Endothelial cell of umbilical vein (primary cell): Measurements from ENCODE around the gene COL18A1. TPM values are rescaled to one million over a fixed set of nuclear protein-coding genes. Genes with fewer than 3 reads are reported as not detected.

ENCODE experiments used
- BruUV-seq: library from RNA; stranded (reverse); fragments of 400-500 nt; replicated peaks from 2 replicates; lab custom pipeline; 2021; lab: Mats Ljungman, UMichigan
- CTCF ChIA-PET: fragments of 300-600, 350-600 bp; sonication (Branson Sonifier 250); formaldehyde crosslinking; loops from one replicate; lab custom pipeline; 2021; ENCODE audit warnings: antibody characterized with exemption, inconsistent platforms; lab: Charles Lee
- POLR2A ChIA-PET: fragments of 300-600, 350-600 bp; sonication (Branson Sonifier 250); formaldehyde crosslinking; loops from one replicate; lab custom pipeline; 2021; ENCODE audit warnings: antibody characterized with exemption, inconsistent platforms; lab: Charles Lee
- DNase-seq: peaks from one replicate; pipeline ENCODE4 v3.0.0-alpha.2; 2011; ENCODE audit warnings: low read depth, low spot score
- FAIRE-seq: peaks from 2 replicates; lab custom pipeline; 2011; peaks lifted over from hg19 to GRCh38; lab: Jason Lieb, UNC
- H2AFZ ChIP-seq: 2 replicates; pipeline ENCODE4 v1.6.0; 2012; ENCODE audit warnings: low read depth, low read length, control low read depth, inconsistent platforms
- H3K27ac ChIP-seq: 2 replicates; pipeline ENCODE4 v1.5.1; 2011; ENCODE audit warnings: low read depth, mild to moderate bottlenecking, control low read depth, low read length, moderate library complexity; ENCODE audit not compliant: insufficient read depth
- H3K27me3 ChIP-seq, 2 experiments: 2 replicates each; pipeline versions ENCODE4 v1.6.0 to v1.6.1; 2011; ENCODE audit warnings: low read length in 2 of 2, mixed read lengths in 1 of 2; ENCODE audit not compliant: control insufficient read depth in 2 of 2, insufficient read depth in 2 of 2
- H3K36me3 ChIP-seq, 2 experiments: 2 replicates in 1 of 2; 3 replicates in 1 of 2; pipeline ENCODE4 v1.5.1; 2011; ENCODE audit warnings: low read length in 2 of 2, mild to moderate bottlenecking in 1 of 2, moderate library complexity in 1 of 2; ENCODE audit not compliant: control insufficient read depth in 2 of 2, insufficient read depth in 2 of 2; ENCODE audit errors: extremely low read depth in 1 of 2
- H3K4me1 ChIP-seq: 3 replicates; pipeline ENCODE4 v1.5.1; 2011; ENCODE audit warnings: mild to moderate bottlenecking, low read length; ENCODE audit not compliant: control insufficient read depth, insufficient read depth; ENCODE audit errors: extremely low read depth
- H3K4me2 ChIP-seq: 2 replicates; pipeline ENCODE4 v1.6.1; 2011; ENCODE audit warnings: low read length, control low read depth, mixed read lengths; ENCODE audit not compliant: insufficient read depth
- H3K4me3 ChIP-seq, 3 experiments: fragments of 200-600 bp in 1 of 3; sonication (generic), shearing (Covaris generic) in 1 of 3; replicated peaks in 1 of 3; 2 replicates each; pipeline ENCODE4 v1.5.1; 2011 to 2016; ENCODE audit warnings: control low read depth in 3 of 3, low read length in 3 of 3, mild to moderate bottlenecking in 2 of 3, inconsistent platforms in 1 of 3, low read depth in 1 of 3, moderate library complexity in 1 of 3; ENCODE audit not compliant: insufficient read depth in 1 of 3
- H3K79me2 ChIP-seq: 2 replicates; pipeline ENCODE4 v1.6.0; 2012; ENCODE audit warnings: low read length, inconsistent platforms; ENCODE audit not compliant: control insufficient read depth, insufficient read depth
- H3K9ac ChIP-seq: replicated peaks from 2 replicates; pipeline ENCODE3; 2011; ENCODE audit warnings: low read length, control low read depth; ENCODE audit not compliant: insufficient read depth; ENCODE audit errors: extremely low read depth
- H3K9me1 ChIP-seq: replicated peaks from 3 replicates; pipeline ENCODE4 v1.6.0; 2011; ENCODE audit warnings: mild to moderate bottlenecking, low read length; ENCODE audit not compliant: control insufficient read depth, insufficient read depth; ENCODE audit errors: extremely low read depth
- H3K9me3 ChIP-seq: replicated peaks from 2 replicates; pipeline ENCODE4 v1.5.1; 2012; ENCODE audit warnings: low read length, inconsistent platforms; ENCODE audit not compliant: control insufficient read depth, insufficient read depth
- H4K20me1 ChIP-seq: replicated peaks from 2 replicates; pipeline ENCODE3; 2011; ENCODE audit warnings: mild to moderate bottlenecking, low read length; ENCODE audit not compliant: control insufficient read depth, insufficient read depth; ENCODE audit errors: extremely low read depth
- EZH2 ChIP-seq: IDR thresholded peaks from 2 replicates; pipeline ENCODE4 v1.6.1; 2012; ENCODE audit warnings: borderline replicate concordance, low read depth, mild to moderate bottlenecking, moderate library complexity, low read length, inconsistent platforms; ENCODE audit not compliant: severe bottlenecking
- FOS ChIP-seq: IDR thresholded peaks from 2 replicates; pipeline ENCODE4 v1.6.1; 2011; ENCODE audit warnings: mild to moderate bottlenecking, low read length, moderate library complexity, borderline replicate concordance; ENCODE audit not compliant: insufficient read depth
- GATA2 ChIP-seq: IDR thresholded peaks from 2 replicates; pipeline ENCODE4 v1.7.0; 2011; ENCODE audit warnings: low read depth, mild to moderate bottlenecking, moderate library complexity, mixed read lengths, low read length; ENCODE audit not compliant: insufficient read length, insufficient read depth
- JUN ChIP-seq: IDR thresholded peaks from 2 replicates; pipeline ENCODE4 v1.6.1; 2011; ENCODE audit warnings: borderline replicate concordance, low read depth; ENCODE audit not compliant: insufficient read length, insufficient read depth
- MAX ChIP-seq: IDR thresholded peaks from 2 replicates; pipeline ENCODE4 v1.6.1; 2011; ENCODE audit not compliant: insufficient read depth, insufficient read length
- MYC ChIP-seq: IDR thresholded peaks from one replicate; pipeline ENCODE4 v1.6.1; 2011; ENCODE audit warnings: mild to moderate bottlenecking, low read depth, low read length
- POLR2A ChIP-seq: IDR thresholded peaks from 2 replicates; pipeline ENCODE4 v1.6.1; 2012; ENCODE audit warnings: low read depth, mild to moderate bottlenecking, control low read depth, low read length
- POLR2AphosphoS5 ChIP-seq: IDR thresholded peaks from 2 replicates; pipeline ENCODE4 v1.6.1; 2012; ENCODE audit warnings: low read depth, mild to moderate bottlenecking, control low read depth, low read length, moderate library complexity; ENCODE audit not compliant: insufficient read depth
- dilution Hi-C: fragments of 300-500 bp; cut with MboI; formaldehyde crosslinking; loops from one replicate; pipeline ENCODE4 v1.15.0; 2019; ENCODE audit warnings: low sequenced_read_pairs; ENCODE audit not compliant: extremely low pct_ligation_motif_present
- intact Hi-C: fragments of 100-400 bp; cut with micrococcal nuclease; formaldehyde crosslinking; loops from one replicate; pipeline ENCODE4 v1.10.0; 2022
- polyA plus RNA-seq, 4 experiments: library from polyadenylated mRNA; depleted of rRNA in 3 of 4; stranded (reverse) in 3 of 4; unstranded in 1 of 4; fragments of >200 nt; gene quantifications; 2 replicates each; pipeline versions ENCODE4 v1.2.1 to v1.2.3, GENCODE V29; 2011 to 2012; ENCODE audit warnings: missing spikeins in 1 of 4
- total RNA-seq: library from RNA; stranded (reverse); gene quantifications from 2 replicates; pipeline ENCODE4 v1.2.3, GENCODE V29; 2021
- TF ChIP-seq, protein P1 (sequence below), 2 donors: IDR thresholded peaks; 1 replicate in 1 of 2; 2 replicates in 1 of 2; pipeline ENCODE4 v1.5.1; 2011; ENCODE audit warnings: low read length in 2 of 2, mild to moderate bottlenecking in 2 of 2, moderate library complexity in 2 of 2, control low read depth in 1 of 2, inconsistent platforms in 1 of 2, low read depth in 1 of 2; ENCODE audit not compliant: insufficient read depth in 1 of 2; ENCODE audit errors: extremely low read depth in 1 of 2

COL18A1 gene
- total and polyA plus RNA-seq, 2 donors (not counting 3 experiments of a cell fraction or from before 2014, with no cell fraction given) = 198 to 252 TPM

- FAIRE-seq (no peak), DNase-seq (no peak)
- peaks cover 24% of the 10 kb centered on the region for H3K79me2 ChIP-seq
- dilution Hi-C loops = no loop called here
- no peak overlapping the region for H3K4me2 ChIP-seq
- peak overlapping the region; percentile 2 for H3K9ac ChIP-seq
- peaks cover 6 to 17% of the 10 kb centered on the region in 2 experiments for H3K36me3 ChIP-seq
- peaks cover 22% of the 10 kb centered on the region for H3K4me1 ChIP-seq
- peak overlapping the region; percentile 79 for H3K27ac ChIP-seq
- intact Hi-C loops = loop anchor here (1.0 to 10.0 kb wide), 3 partner anchors 63 to 177 kb away; no protein-coding TSS in a partner anchor
- POLR2A ChIA-PET = no interaction called here
- H4K20me1 ChIP-seq = no peaks in the 10 kb centered on the region
- H3K4me3 ChIP-seq = no peak overlapping the region
- H3K27me3 ChIP-seq = no peaks in the 10 kb centered on the region
- CTCF ChIA-PET = interaction anchor here (0.9 to 1.7 kb wide), 10 partner anchors 9 to 331 kb away, joined by 3 to 9 read pairs (median 4); no protein-coding TSS in a partner anchor
- no TSS peak for BruUV-seq
- no peak for TF ChIP-seq MYC
- no peak for TF ChIP-seq EZH2
- TF ChIP-seq, protein P1, sequence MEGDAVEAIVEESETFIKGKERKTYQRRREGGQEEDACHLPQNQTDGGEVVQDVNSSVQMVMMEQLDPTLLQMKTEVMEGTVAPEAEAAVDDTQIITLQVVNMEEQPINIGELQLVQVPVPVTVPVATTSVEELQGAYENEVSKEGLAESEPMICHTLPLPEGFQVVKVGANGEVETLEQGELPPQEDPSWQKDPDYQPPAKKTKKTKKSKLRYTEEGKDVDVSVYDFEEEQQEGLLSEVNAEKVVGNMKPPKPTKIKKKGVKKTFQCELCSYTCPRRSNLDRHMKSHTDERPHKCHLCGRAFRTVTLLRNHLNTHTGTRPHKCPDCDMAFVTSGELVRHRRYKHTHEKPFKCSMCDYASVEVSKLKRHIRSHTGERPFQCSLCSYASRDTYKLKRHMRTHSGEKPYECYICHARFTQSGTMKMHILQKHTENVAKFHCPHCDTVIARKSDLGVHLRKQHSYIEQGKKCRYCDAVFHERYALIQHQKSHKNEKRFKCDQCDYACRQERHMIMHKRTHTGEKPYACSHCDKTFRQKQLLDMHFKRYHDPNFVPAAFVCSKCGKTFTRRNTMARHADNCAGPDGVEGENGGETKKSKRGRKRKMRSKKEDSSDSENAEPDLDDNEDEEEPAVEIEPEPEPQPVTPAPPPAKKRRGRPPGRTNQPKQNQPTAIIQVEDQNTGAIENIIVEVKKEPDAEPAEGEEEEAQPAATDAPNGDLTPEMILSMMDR (IDR thresholded peaks at IDR 0.05; ENCODE audit: extremely low read depth in 1 of 2, insufficient read depth in 1 of 2, low read depth in 1 of 2, low read length in 2 of 2) = no peak
- TF ChIP-seq GATA2 = no peak
- TF ChIP-seq POLR2A = no peak
- no peak for TF ChIP-seq POLR2AphosphoS5
- no peak for TF ChIP-seq FOS
- no peak for TF ChIP-seq JUN
- no peak for TF ChIP-seq MAX
- H3K9me3 ChIP-seq = no peaks in the 10 kb centered on the region
- H2AFZ ChIP-seq = no peak overlapping the region
- H3K9me1 ChIP-seq = no peaks in the 10 kb centered on the region
These were observed 66.7 kb downstream of the COL18A1 start for GRCh38 chr21:45471525-45472221.
